PFSK-1 (cell line): ENCODE results near the gene VAMP5.

Experiments used
- FOXP2 ChIP-seq: optimal IDR thresholded peaks from 2 replicates; pipeline ENCODE3; 2011; ENCODE audit warnings: borderline replicate concordance, control low read depth, inconsistent platforms; ENCODE audit not compliant: insufficient read depth; ENCODE audit errors: extremely low read length, extremely low read depth
- POLR2AphosphoS5 ChIP-seq: IDR thresholded peaks from 2 replicates; pipeline ENCODE4 v1.6.1; 2012; ENCODE audit warnings: low read depth, mild to moderate bottlenecking, control low read depth, low read length, moderate library complexity
- SIN3A ChIP-seq: IDR thresholded peaks from 2 replicates; pipeline ENCODE4 v1.6.1; 2012; ENCODE audit warnings: mild to moderate bottlenecking, low read length, moderate library complexity, borderline replicate concordance; ENCODE audit not compliant: insufficient read depth
- TAF1 ChIP-seq: IDR thresholded peaks from 2 replicates; pipeline ENCODE4 v1.6.1; 2012; ENCODE audit warnings: low read length, control low read depth, borderline replicate concordance; ENCODE audit not compliant: insufficient read depth
- TF ChIP-seq, protein P1 (sequence below), 2 experiments: IDR thresholded peaks; 2 replicates each; pipeline versions ENCODE4 v1.6.1 to v1.8.0; 2011 to 2012; ENCODE audit warnings: low read depth in 2 of 2, low read length in 2 of 2, control low read depth in 1 of 2, inconsistent platforms in 1 of 2, mild to moderate bottlenecking in 1 of 2, moderate library complexity in 1 of 2; ENCODE audit not compliant: insufficient read depth in 1 of 2

VAMP5 gene

GRCh38 chr2:85597241-85597640 is 13.0 kb downstream of the VAMP5 start:
- TF ChIP-seq TAF1 (no peak), SIN3A (no peak), FOXP2 (no peak), POLR2AphosphoS5 (no peak)
- TF ChIP-seq, protein P1, sequence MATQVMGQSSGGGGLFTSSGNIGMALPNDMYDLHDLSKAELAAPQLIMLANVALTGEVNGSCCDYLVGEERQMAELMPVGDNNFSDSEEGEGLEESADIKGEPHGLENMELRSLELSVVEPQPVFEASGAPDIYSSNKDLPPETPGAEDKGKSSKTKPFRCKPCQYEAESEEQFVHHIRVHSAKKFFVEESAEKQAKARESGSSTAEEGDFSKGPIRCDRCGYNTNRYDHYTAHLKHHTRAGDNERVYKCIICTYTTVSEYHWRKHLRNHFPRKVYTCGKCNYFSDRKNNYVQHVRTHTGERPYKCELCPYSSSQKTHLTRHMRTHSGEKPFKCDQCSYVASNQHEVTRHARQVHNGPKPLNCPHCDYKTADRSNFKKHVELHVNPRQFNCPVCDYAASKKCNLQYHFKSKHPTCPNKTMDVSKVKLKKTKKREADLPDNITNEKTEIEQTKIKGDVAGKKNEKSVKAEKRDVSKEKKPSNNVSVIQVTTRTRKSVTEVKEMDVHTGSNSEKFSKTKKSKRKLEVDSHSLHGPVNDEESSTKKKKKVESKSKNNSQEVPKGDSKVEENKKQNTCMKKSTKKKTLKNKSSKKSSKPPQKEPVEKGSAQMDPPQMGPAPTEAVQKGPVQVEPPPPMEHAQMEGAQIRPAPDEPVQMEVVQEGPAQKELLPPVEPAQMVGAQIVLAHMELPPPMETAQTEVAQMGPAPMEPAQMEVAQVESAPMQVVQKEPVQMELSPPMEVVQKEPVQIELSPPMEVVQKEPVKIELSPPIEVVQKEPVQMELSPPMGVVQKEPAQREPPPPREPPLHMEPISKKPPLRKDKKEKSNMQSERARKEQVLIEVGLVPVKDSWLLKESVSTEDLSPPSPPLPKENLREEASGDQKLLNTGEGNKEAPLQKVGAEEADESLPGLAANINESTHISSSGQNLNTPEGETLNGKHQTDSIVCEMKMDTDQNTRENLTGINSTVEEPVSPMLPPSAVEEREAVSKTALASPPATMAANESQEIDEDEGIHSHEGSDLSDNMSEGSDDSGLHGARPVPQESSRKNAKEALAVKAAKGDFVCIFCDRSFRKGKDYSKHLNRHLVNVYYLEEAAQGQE (IDR thresholded peaks at IDR 0.05; ENCODE audit: insufficient read depth in 1 of 2, low read depth in 2 of 2, low read length in 2 of 2) = no peak

DNA sequence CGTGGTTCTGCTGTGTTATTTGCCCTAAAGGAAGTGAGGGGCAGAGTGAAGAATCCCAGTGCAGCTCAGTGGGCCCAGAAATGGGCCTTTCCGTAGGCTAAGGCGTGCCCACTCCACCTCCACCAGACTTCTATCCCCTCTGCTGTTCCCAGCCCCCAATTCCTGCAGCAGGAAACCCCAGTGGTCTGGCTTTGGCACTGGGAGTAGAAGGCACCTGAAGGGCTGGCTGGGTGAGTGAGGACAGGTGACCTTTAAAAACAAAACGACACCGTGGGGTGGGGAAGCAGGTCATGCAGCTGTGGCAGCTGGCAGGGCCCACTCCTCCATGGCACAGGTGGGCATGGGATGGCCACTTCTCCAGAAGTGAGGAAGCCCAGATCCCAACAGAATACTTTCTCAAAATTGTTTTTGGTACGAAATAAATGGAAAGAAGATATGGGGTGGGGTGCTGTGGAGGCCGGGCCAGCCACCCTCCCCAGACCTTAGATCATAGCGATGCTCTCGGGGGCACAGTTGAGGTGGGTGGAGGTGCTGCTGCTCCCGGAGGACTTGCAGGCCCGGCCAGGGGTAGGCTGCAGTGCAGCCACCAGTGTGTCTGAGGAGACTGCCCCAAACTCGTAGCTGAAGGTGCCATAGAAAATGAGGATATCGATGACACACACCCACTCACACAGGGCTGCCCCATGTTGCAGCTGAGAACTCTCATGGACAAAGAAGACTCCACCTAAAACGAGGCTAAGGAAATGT is 14.5 kb downstream of the VAMP5 start:
- TF ChIP-seq SIN3A = no peak
- TF ChIP-seq FOXP2 = no peak
- TF ChIP-seq TAF1 = no peak
- TF ChIP-seq POLR2AphosphoS5 = no peak
- TF ChIP-seq, protein P1 (IDR thresholded peaks at IDR 0.05; ENCODE audit: insufficient read depth in 1 of 2, low read depth in 2 of 2, low read length in 2 of 2) = no peak

GRCh38 chr2:85599468-85600234 is 15.4 kb downstream of the VAMP5 start:
- TF ChIP-seq, protein P1 (IDR thresholded peaks at IDR 0.05; ENCODE audit: insufficient read depth in 1 of 2, low read depth in 2 of 2, low read length in 2 of 2) = no peak
- TF ChIP-seq SIN3A = no peak
- no peak for TF ChIP-seq POLR2AphosphoS5
- no peak for TF ChIP-seq TAF1
- no peak for TF ChIP-seq FOXP2

DNA sequence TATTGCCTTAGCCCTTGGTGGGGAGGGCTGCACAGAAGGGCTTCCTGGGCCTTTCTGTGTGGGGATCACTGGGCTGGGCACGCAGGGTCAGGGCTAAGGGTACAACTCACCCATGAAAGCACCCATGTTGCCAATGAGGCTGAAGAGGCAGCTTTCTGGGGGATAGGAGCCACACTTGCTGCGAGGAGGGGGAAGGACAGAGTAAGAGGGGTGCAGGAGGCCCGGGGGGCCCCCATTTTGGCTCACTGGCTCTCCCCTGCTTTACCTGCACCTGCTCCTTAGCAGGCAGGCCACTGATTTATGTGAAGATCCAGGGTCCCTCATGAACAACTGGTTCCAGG is 16.0 kb downstream of the VAMP5 start:
- no peak for TF ChIP-seq POLR2AphosphoS5
- TF ChIP-seq SIN3A = no peak
- TF ChIP-seq, protein P1 (IDR thresholded peaks at IDR 0.05; ENCODE audit: insufficient read depth in 1 of 2, low read depth in 2 of 2, low read length in 2 of 2) = no peak
- TF ChIP-seq TAF1 = no peak
- no peak for TF ChIP-seq FOXP2
